ENCODE measurements around the gene TROAP. TPM values are rescaled to one million over a fixed set of nuclear protein-coding genes. Genes with fewer than 3 reads are reported as not detected.

Gene TROAP
- total and polyA plus RNA-seq, 9 of the 15 experiments (the other 6 are each of a cell fraction or from before 2014, with no cell fraction given), result 46.4 to 171 (median 59.8) TPM

DNA sequence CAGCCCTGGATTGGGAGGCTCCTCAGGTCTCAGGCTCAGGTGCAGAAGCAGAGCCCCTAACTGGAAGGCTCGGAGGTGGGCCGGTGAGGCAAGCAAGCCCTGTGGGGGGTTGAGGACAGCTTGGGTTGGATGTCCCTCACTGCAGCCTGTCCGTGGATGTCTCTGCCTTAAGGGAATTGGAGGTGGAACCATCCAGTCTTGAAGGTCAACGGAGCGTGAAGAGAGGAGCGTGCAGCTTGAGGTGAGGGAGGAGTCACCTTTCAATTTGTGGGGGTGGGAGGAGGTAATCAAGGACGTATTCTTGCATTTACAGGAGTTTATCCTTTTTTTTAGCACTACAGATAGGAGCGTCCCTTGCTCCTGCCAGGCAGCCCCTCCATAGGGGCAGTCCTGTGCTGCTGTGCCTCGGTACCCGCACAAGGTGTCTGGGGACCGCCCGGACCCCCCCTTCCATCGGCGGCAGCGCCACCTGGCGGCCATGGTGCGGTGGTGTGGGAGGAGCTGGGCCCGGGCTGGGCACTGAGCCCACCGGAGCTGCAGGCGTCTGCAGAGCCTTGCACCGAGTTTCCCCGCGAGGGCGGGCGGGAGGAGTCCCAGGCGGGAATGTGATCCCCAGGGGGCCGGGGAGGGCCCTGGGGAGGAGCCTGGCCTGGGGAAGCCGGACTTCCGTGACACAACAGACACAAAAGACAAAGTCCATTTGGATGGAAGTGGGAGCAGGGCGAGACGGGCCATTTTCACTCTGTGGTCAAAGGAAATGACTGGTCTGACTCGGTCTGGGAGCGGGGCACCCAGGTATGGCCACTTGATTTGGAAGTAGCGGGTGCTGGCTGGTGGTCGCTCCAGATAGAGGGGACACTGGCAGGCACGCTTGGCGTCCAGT lies 24.5 kb downstream of the TROAP start (continued):
- TF ChIP-seq NONO (IDR thresholded peaks at IDR 0.05; ENCODE audit: low read depth in 2 of 2, low read length in 1 of 2) (no peak), TSC22D4 (tag; IDR thresholded peaks at IDR 0.05) (no peak), HDGF (IDR thresholded peaks at IDR 0.05) (no peak), GTF2F1 (IDR thresholded peaks at IDR 0.05; ENCODE audit: low read depth, low read length) (no peak), NCOA6 (IDR thresholded peaks at IDR 0.05) (no peak), FOXM1 (IDR thresholded peaks at IDR 0.05; ENCODE audit: low read depth) (0 out of 2 replicates have a peak, but pooled peaks have one; percentile 15), FOXM1 (CRISPR knock-in tag; IDR thresholded peaks at IDR 0.05; ENCODE audit: low read depth) (no peak), SMARCA4 (IDR thresholded peaks at IDR 0.05) (no peak), SREBF1 (IDR thresholded peaks at IDR 0.05; ENCODE audit: borderline replicate concordance, low read depth, low read length) (no peak), ETV5 (CRISPR knock-in tag; IDR thresholded peaks at IDR 0.05; ENCODE audit: low read depth) (no peak), ARID2 (IDR thresholded peaks at IDR 0.05) (no peak), ZNF263 (CRISPR knock-in tag; IDR thresholded peaks at IDR 0.05; ENCODE audit: borderline replicate concordance) (peak; percentile 85), ZNF146 (CRISPR knock-in tag; IDR thresholded peaks at IDR 0.05; ENCODE audit: unreplicated experiment) (no peak), ELF4 (CRISPR knock-in tag; IDR thresholded peaks at IDR 0.05) (no peak), NUFIP1 (IDR thresholded peaks at IDR 0.05; ENCODE audit: partially characterized antibody) (no peak), IFI16 (CRISPR knock-in tag; IDR thresholded peaks at IDR 0.05) (no peak), RB1 (IDR thresholded peaks at IDR 0.05; ENCODE audit: low read depth) (peak; percentile 54; the same call in 1 of the 2 replicates)
- TF ChIP-seq, protein P1, sequence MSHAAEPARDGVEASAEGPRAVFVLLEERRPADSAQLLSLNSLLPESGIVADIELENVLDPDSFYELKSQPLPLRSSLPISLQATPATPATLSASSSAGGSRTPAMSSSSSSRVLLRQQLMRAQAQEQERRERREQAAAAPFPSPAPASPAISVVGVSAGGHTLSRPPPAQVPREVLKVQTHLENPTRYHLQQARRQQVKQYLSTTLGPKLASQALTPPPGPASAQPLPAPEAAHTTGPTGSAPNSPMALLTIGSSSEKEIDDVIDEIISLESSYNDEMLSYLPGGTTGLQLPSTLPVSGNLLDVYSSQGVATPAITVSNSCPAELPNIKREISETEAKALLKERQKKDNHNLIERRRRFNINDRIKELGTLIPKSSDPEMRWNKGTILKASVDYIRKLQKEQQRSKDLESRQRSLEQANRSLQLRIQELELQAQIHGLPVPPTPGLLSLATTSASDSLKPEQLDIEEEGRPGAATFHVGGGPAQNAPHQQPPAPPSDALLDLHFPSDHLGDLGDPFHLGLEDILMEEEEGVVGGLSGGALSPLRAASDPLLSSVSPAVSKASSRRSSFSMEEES (CRISPR knock-in tag; IDR thresholded peaks at IDR 0.05), result no peak
- TF ChIP-seq, protein P2, sequence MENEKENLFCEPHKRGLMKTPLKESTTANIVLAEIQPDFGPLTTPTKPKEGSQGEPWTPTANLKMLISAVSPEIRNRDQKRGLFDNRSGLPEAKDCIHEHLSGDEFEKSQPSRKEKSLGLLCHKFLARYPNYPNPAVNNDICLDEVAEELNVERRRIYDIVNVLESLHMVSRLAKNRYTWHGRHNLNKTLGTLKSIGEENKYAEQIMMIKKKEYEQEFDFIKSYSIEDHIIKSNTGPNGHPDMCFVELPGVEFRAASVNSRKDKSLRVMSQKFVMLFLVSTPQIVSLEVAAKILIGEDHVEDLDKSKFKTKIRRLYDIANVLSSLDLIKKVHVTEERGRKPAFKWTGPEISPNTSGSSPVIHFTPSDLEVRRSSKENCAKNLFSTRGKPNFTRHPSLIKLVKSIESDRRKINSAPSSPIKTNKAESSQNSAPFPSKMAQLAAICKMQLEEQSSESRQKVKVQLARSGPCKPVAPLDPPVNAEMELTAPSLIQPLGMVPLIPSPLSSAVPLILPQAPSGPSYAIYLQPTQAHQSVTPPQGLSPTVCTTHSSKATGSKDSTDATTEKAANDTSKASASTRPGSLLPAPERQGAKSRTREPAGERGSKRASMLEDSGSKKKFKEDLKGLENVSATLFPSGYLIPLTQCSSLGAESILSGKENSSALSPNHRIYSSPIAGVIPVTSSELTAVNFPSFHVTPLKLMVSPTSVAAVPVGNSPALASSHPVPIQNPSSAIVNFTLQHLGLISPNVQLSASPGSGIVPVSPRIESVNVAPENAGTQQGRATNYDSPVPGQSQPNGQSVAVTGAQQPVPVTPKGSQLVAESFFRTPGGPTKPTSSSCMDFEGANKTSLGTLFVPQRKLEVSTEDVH (IDR thresholded peaks at IDR 0.05; ENCODE audit: low read depth, partially characterized antibody), result no peak
- TF ChIP-seq, protein P3, sequence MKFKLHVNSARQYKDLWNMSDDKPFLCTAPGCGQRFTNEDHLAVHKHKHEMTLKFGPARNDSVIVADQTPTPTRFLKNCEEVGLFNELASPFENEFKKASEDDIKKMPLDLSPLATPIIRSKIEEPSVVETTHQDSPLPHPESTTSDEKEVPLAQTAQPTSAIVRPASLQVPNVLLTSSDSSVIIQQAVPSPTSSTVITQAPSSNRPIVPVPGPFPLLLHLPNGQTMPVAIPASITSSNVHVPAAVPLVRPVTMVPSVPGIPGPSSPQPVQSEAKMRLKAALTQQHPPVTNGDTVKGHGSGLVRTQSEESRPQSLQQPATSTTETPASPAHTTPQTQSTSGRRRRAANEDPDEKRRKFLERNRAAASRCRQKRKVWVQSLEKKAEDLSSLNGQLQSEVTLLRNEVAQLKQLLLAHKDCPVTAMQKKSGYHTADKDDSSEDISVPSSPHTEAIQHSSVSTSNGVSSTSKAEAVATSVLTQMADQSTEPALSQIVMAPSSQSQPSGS (CRISPR knock-in tag; IDR thresholded peaks at IDR 0.05), result no peak
- TF ChIP-seq, protein P4, sequence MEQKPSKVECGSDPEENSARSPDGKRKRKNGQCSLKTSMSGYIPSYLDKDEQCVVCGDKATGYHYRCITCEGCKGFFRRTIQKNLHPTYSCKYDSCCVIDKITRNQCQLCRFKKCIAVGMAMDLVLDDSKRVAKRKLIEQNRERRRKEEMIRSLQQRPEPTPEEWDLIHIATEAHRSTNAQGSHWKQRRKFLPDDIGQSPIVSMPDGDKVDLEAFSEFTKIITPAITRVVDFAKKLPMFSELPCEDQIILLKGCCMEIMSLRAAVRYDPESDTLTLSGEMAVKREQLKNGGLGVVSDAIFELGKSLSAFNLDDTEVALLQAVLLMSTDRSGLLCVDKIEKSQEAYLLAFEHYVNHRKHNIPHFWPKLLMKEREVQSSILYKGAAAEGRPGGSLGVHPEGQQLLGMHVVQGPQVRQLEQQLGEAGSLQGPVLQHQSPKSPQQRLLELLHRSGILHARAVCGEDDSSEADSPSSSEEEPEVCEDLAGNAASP (IDR thresholded peaks at IDR 0.05), result no peak
- TF ChIP-seq, protein P5, sequence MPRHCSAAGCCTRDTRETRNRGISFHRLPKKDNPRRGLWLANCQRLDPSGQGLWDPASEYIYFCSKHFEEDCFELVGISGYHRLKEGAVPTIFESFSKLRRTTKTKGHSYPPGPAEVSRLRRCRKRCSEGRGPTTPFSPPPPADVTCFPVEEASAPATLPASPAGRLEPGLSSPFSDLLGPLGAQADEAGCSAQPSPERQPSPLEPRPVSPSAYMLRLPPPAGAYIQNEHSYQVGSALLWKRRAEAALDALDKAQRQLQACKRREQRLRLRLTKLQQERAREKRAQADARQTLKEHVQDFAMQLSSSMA (CRISPR knock-in tag; IDR thresholded peaks at IDR 0.05), result no peak

All from K562 (cell line).